GM10266 (cell line): ENCODE results near the gene TUBA3E.
"Not testable (repeated sequence)": the region's sequence is repeated elsewhere in the genome, so short reads cannot be mapped to it uniquely, and the experiment has no call there.

ENCODE experiments used
- DNase-seq: peaks from one replicate; pipeline ENCODE4 v3.0.0; 2012; ENCODE audit errors: extremely low spot score
- CTCF ChIP-seq: IDR thresholded peaks from 2 replicates; pipeline ENCODE4 v1.5.1; 2012; ENCODE audit warnings: mild to moderate bottlenecking, low read depth; ENCODE audit not compliant: control insufficient read depth, insufficient read depth; ENCODE audit errors: missing control alignments

Gene TUBA3E

GRCh38 chr2:130150181-130151144, 47.8 kb downstream of the TUBA3E start:
- DNase-seq = no peak
- TF ChIP-seq CTCF = no peak

GRCh38 chr2:130148515-130148914, 49.7 kb downstream of the TUBA3E start:
- not testable (repeated sequence) for DNase-seq

GRCh38 chr2:130145006-130145414, 53.2 kb downstream of the TUBA3E start, which contains the start of gene CCDC74B:
Gene CCDC74B (minus strand): TSS chr2:130145112. CDS start chr2:130144996, 116 bp downstream.
- DNase-seq = not testable (repeated sequence)

GRCh38 chr2:130143266-130144039, 54.8 kb downstream of the TUBA3E start:
- DNase-seq = not testable (repeated sequence)

GRCh38 chr2:130142396-130143265, 55.6 kb downstream of the TUBA3E start:
- not testable (repeated sequence) for DNase-seq
